Activated naive CD4-positive, alpha-beta T cell treated with anti-CD3 and anti-CD28 coated beads, Interleukin-2, amount 50 U/mL, for 24 hours (primary cell): ENCODE data around the gene RIMS1.

Source experiments
- H3K27ac Mint-ChIP-seq: one replicate; pipeline ENCODE4 v1.8.0; 2021; ENCODE audit warnings: mild to moderate bottlenecking, mixed read lengths
- H3K27me3 Mint-ChIP-seq: one replicate; pipeline ENCODE4 v1.8.0; 2021; ENCODE audit warnings: mixed read lengths
- H3K36me3 Mint-ChIP-seq: one replicate; pipeline ENCODE4 v1.8.0; 2021; ENCODE audit warnings: mixed read lengths
- H3K4me1 Mint-ChIP-seq: one replicate; pipeline ENCODE4 v1.8.0; 2021; ENCODE audit warnings: mixed read lengths
- H3K4me3 Mint-ChIP-seq: one replicate; pipeline ENCODE4 v1.8.0; 2021; ENCODE audit warnings: mild to moderate bottlenecking, mixed read lengths
- H3K9me3 Mint-ChIP-seq: one replicate; pipeline ENCODE4 v1.8.0; 2021; ENCODE audit warnings: mixed read lengths

The RIMS1 gene

GRCh38 chr6:71886184-71887005, at the start of gene RIMS1:
TSS of gene RIMS1 (plus strand) at chr6:71886550. CDS start at chr6:71887024, 474 bp downstream.
- H3K4me1 Mint-ChIP-seq, result peaks cover 4% of the 10 kb centered on the region
- no peak within 1 kb of the TSS for H3K27ac Mint-ChIP-seq
- H3K9me3 Mint-ChIP-seq, result no peaks in the 10 kb centered on the region
- peak within 1 kb of the TSS; percentile 31 for H3K4me3 Mint-ChIP-seq
- peaks cover 4% of the 10 kb centered on the region for H3K36me3 Mint-ChIP-seq
- H3K27me3 Mint-ChIP-seq, result peaks cover 26% of the 10 kb centered on the region

- no peaks in the 10 kb centered on the region for H3K36me3 Mint-ChIP-seq
- no peak overlapping the region for H3K4me3 Mint-ChIP-seq
- no peaks in the 10 kb centered on the region for H3K4me1 Mint-ChIP-seq
- H3K27me3 Mint-ChIP-seq, result no peaks in the 10 kb centered on the region
- H3K27ac Mint-ChIP-seq, result no peak overlapping the region
- H3K9me3 Mint-ChIP-seq, result no peaks in the 10 kb centered on the region
These were observed 35.1 kb upstream of the RIMS1 start for GRCh38 chr6:71851214-71851613.

- H3K27ac Mint-ChIP-seq, result no peak overlapping the region
- no peaks in the 10 kb centered on the region for H3K4me1 Mint-ChIP-seq
- H3K27me3 Mint-ChIP-seq, result no peaks in the 10 kb centered on the region
- no peaks in the 10 kb centered on the region for H3K9me3 Mint-ChIP-seq
- no peak overlapping the region for H3K4me3 Mint-ChIP-seq
- no peaks in the 10 kb centered on the region for H3K36me3 Mint-ChIP-seq
These were observed 33.4 kb upstream of the RIMS1 start for GRCh38 chr6:71852948-71853347.

- Mint-ChIP-seq H3K27me3 (no peaks in the 10 kb centered on the region), H3K9me3 (no peaks in the 10 kb centered on the region), H3K36me3 (no peaks in the 10 kb centered on the region), H3K4me3 (no peak overlapping the region), H3K4me1 (no peaks in the 10 kb centered on the region), H3K27ac (no peak overlapping the region)
These were observed 30.9 kb upstream of the RIMS1 start for GRCh38 chr6:71855406-71855805.

GRCh38 chr6:71879016-71879415, 7.3 kb upstream of the RIMS1 start:
- Mint-ChIP-seq H3K9me3 (no peaks in the 10 kb centered on the region), H3K4me1 (no peaks in the 10 kb centered on the region), H3K36me3 (no peaks in the 10 kb centered on the region), H3K4me3 (no peak overlapping the region), H3K27ac (no peak overlapping the region), H3K27me3 (peaks cover 5% of the 10 kb centered on the region)

- Mint-ChIP-seq H3K4me1 (peaks cover 4% of the 10 kb centered on the region), H3K27ac (no peak overlapping the region), H3K27me3 (peaks cover 26% of the 10 kb centered on the region), H3K4me3 (no peak overlapping the region), H3K36me3 (peaks cover 4% of the 10 kb centered on the region), H3K9me3 (no peaks in the 10 kb centered on the region)
These were observed 825 bp downstream of the RIMS1 start for GRCh38 chr6:71887006-71887743.

GRCh38 chr6:71887744-71888230, 1.4 kb downstream of the RIMS1 start:
- H3K27me3 Mint-ChIP-seq, result peaks cover 28% of the 10 kb centered on the region
- peaks cover 4% of the 10 kb centered on the region for H3K4me1 Mint-ChIP-seq
- H3K27ac Mint-ChIP-seq, result no peak overlapping the region
- H3K4me3 Mint-ChIP-seq, result no peak overlapping the region
- H3K9me3 Mint-ChIP-seq, result no peaks in the 10 kb centered on the region
- H3K36me3 Mint-ChIP-seq, result peaks cover 4% of the 10 kb centered on the region

GRCh38 chr6:71888756-71889340, 2.5 kb downstream of the RIMS1 start:
- no peaks in the 10 kb centered on the region for H3K9me3 Mint-ChIP-seq
- H3K27ac Mint-ChIP-seq, result no peak overlapping the region
- peaks cover 4% of the 10 kb centered on the region for H3K36me3 Mint-ChIP-seq
- H3K4me3 Mint-ChIP-seq, result no peak overlapping the region
- peaks cover 4% of the 10 kb centered on the region for H3K4me1 Mint-ChIP-seq
- peaks cover 25% of the 10 kb centered on the region for H3K27me3 Mint-ChIP-seq

- H3K27ac Mint-ChIP-seq, result no peak overlapping the region
- H3K4me3 Mint-ChIP-seq, result no peak overlapping the region
- H3K36me3 Mint-ChIP-seq, result peaks cover 4% of the 10 kb centered on the region
- peaks cover 21% of the 10 kb centered on the region for H3K27me3 Mint-ChIP-seq
- peaks cover 4% of the 10 kb centered on the region for H3K4me1 Mint-ChIP-seq
- H3K9me3 Mint-ChIP-seq, result no peaks in the 10 kb centered on the region
These were observed 3.0 kb downstream of the RIMS1 start for GRCh38 chr6:71889366-71889765.

- Mint-ChIP-seq H3K27me3 (peaks cover 9% of the 10 kb centered on the region), H3K4me1 (no peaks in the 10 kb centered on the region), H3K36me3 (no peaks in the 10 kb centered on the region), H3K4me3 (no peak overlapping the region), H3K9me3 (no peaks in the 10 kb centered on the region), H3K27ac (no peak overlapping the region)
These were observed 6.3 kb downstream of the RIMS1 start for GRCh38 chr6:71892641-71893040.

GRCh38 chr6:71900642-71901041, 14.3 kb downstream of the RIMS1 start:
- Mint-ChIP-seq H3K27ac (no peak overlapping the region), H3K36me3 (no peaks in the 10 kb centered on the region), H3K4me1 (no peaks in the 10 kb centered on the region), H3K4me3 (no peak overlapping the region), H3K9me3 (no peaks in the 10 kb centered on the region), H3K27me3 (no peaks in the 10 kb centered on the region)

GRCh38 chr6:71902261-71902660, 15.9 kb downstream of the RIMS1 start:
- no peaks in the 10 kb centered on the region for H3K36me3 Mint-ChIP-seq
- H3K27ac Mint-ChIP-seq, result no peak overlapping the region
- H3K9me3 Mint-ChIP-seq, result no peaks in the 10 kb centered on the region
- no peaks in the 10 kb centered on the region for H3K27me3 Mint-ChIP-seq
- no peaks in the 10 kb centered on the region for H3K4me1 Mint-ChIP-seq
- no peak overlapping the region for H3K4me3 Mint-ChIP-seq

GRCh38 chr6:71906813-71907212, 20.5 kb downstream of the RIMS1 start:
- Mint-ChIP-seq H3K9me3 (no peaks in the 10 kb centered on the region), H3K4me3 (no peak overlapping the region), H3K27me3 (no peaks in the 10 kb centered on the region), H3K36me3 (no peaks in the 10 kb centered on the region), H3K27ac (no peak overlapping the region), H3K4me1 (no peaks in the 10 kb centered on the region)

GRCh38 chr6:71908162-71908765, 21.9 kb downstream of the RIMS1 start:
- Mint-ChIP-seq H3K27ac (no peak overlapping the region), H3K27me3 (no peaks in the 10 kb centered on the region), H3K4me3 (no peak overlapping the region), H3K36me3 (no peaks in the 10 kb centered on the region), H3K9me3 (no peaks in the 10 kb centered on the region), H3K4me1 (no peaks in the 10 kb centered on the region)

- H3K9me3 Mint-ChIP-seq, result no peaks in the 10 kb centered on the region
- H3K27ac Mint-ChIP-seq, result no peak overlapping the region
- no peaks in the 10 kb centered on the region for H3K27me3 Mint-ChIP-seq
- H3K36me3 Mint-ChIP-seq, result no peaks in the 10 kb centered on the region
- no peak overlapping the region for H3K4me3 Mint-ChIP-seq
- no peaks in the 10 kb centered on the region for H3K4me1 Mint-ChIP-seq
These were observed 27.3 kb downstream of the RIMS1 start for GRCh38 chr6:71913444-71914234.
